Parathyroid adenoma (tissue), 2 donors: ENCODE data around the gene TMEM114.

ENCODE experiments used
- H2AFZ ChIP-seq: fragments of 300-600 bp; sonication (generic); one replicate; pipeline ENCODE4 v1.7.0; 2017; ENCODE audit warnings: antibody characterized with exemption, mild to moderate bottlenecking
- H3K27ac ChIP-seq: fragments of 300-600 bp; sonication (generic); one replicate; pipeline ENCODE4 v1.7.0; 2017
- H3K27me3 ChIP-seq: fragments of 300-600 bp; sonication (generic); one replicate; pipeline ENCODE4 v1.7.0; 2017; ENCODE audit warnings: low read length; ENCODE audit not compliant: control insufficient read depth, insufficient read depth
- H3K36me3 ChIP-seq: fragments of 300-600 bp; sonication (generic); one replicate; pipeline ENCODE4 v1.7.0; 2017; ENCODE audit warnings: low read length; ENCODE audit not compliant: control insufficient read depth, insufficient read depth
- H3K4me1 ChIP-seq: fragments of 300-600 bp; sonication (generic); one replicate; pipeline ENCODE4 v1.7.0; 2017; ENCODE audit warnings: control low read depth
- H3K4me2 ChIP-seq: fragments of 300-600 bp; sonication (generic); one replicate; pipeline ENCODE4 v1.7.0; 2017; ENCODE audit warnings: low read length
- H3K4me3 ChIP-seq: fragments of 300-600 bp; sonication (generic); one replicate; pipeline ENCODE4 v1.7.0; 2017; ENCODE audit warnings: low read depth, low read length
- H3K79me2 ChIP-seq: fragments of 300-600 bp; sonication (generic); one replicate; pipeline ENCODE4 v1.7.0; 2017; ENCODE audit warnings: control low read depth
- H3K9ac ChIP-seq: fragments of 300-600 bp; sonication (generic); one replicate; pipeline ENCODE4 v1.7.0; 2017; ENCODE audit warnings: mild to moderate bottlenecking
- H3K9me3 ChIP-seq: fragments of 300-600 bp; sonication (generic); one replicate; pipeline ENCODE4 v1.7.0; 2017; ENCODE audit warnings: low read length; ENCODE audit not compliant: control insufficient read depth
- TF ChIP-seq, protein P1 (sequence below): fragments of 300-600 bp; sonication (generic); IDR thresholded peaks from one replicate; pipeline ENCODE4 v1.7.0; 2017; ENCODE audit warnings: antibody characterized with exemption, mild to moderate bottlenecking
- donor health status: primary hyperparathyroidism.

Gene TMEM114

GRCh38 chr16:8585041-8585440 is 5.3 kb downstream of the TMEM114 start:
- no peak overlapping the region for H3K4me2 ChIP-seq
- no peak overlapping the region for H3K4me3 ChIP-seq
- H3K79me2 ChIP-seq: no peaks in the 10 kb centered on the region
- no peak overlapping the region for H3K9ac ChIP-seq
- H2AFZ ChIP-seq: no peak overlapping the region
- peaks cover 9% of the 10 kb centered on the region for H3K27me3 ChIP-seq
- H3K9me3 ChIP-seq: no peaks in the 10 kb centered on the region
- no peak overlapping the region for H3K27ac ChIP-seq
- TF ChIP-seq, protein P1, sequence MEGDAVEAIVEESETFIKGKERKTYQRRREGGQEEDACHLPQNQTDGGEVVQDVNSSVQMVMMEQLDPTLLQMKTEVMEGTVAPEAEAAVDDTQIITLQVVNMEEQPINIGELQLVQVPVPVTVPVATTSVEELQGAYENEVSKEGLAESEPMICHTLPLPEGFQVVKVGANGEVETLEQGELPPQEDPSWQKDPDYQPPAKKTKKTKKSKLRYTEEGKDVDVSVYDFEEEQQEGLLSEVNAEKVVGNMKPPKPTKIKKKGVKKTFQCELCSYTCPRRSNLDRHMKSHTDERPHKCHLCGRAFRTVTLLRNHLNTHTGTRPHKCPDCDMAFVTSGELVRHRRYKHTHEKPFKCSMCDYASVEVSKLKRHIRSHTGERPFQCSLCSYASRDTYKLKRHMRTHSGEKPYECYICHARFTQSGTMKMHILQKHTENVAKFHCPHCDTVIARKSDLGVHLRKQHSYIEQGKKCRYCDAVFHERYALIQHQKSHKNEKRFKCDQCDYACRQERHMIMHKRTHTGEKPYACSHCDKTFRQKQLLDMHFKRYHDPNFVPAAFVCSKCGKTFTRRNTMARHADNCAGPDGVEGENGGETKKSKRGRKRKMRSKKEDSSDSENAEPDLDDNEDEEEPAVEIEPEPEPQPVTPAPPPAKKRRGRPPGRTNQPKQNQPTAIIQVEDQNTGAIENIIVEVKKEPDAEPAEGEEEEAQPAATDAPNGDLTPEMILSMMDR: no peak
- no peaks in the 10 kb centered on the region for H3K36me3 ChIP-seq
- no peaks in the 10 kb centered on the region for H3K4me1 ChIP-seq

DNA sequence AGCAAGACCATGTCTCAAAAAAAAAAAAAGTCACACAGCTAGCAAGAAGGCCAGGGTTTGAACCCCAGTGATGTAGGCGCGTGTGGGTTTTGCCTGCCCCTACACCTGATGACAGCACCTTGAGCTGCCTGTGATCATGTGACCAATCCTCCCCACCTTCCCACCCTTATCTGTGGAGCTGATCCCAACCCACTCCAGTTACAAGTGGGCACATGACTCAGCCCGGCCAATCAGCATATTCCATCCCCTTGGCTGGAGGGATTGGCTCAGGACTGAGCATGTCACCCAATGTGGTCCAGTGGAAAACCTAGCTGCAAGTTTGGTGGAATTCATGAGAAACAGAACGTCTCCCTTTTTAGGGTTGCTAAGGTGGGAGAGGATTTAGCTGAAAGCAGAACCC is 6.6 kb downstream of the TMEM114 start:
- Histone ChIP-seq H3K4me1 (no peaks in the 10 kb centered on the region), H3K79me2 (no peaks in the 10 kb centered on the region), H3K36me3 (no peaks in the 10 kb centered on the region), H3K4me2 (no peak overlapping the region), H3K9me3 (no peaks in the 10 kb centered on the region), H3K27ac (no peak overlapping the region), H3K4me3 (no peak overlapping the region), H3K9ac (no peak overlapping the region), H3K27me3 (peaks cover 6% of the 10 kb centered on the region), H2AFZ (no peak overlapping the region)
- TF ChIP-seq, protein P1: no peak

- Histone ChIP-seq H3K9me3 (no peaks in the 10 kb centered on the region), H3K9ac (no peak overlapping the region), H3K36me3 (no peaks in the 10 kb centered on the region), H3K27ac (no peak overlapping the region), H2AFZ (no peak overlapping the region), H3K27me3 (peaks cover under 1% of the 10 kb centered on the region), H3K79me2 (no peaks in the 10 kb centered on the region), H3K4me1 (no peaks in the 10 kb centered on the region), H3K4me2 (no peak overlapping the region), H3K4me3 (no peak overlapping the region)
- TF ChIP-seq, protein P1: no peak
Measured at GRCh38 chr16:8583199-8583598, 7.1 kb downstream of the TMEM114 start.

DNA sequence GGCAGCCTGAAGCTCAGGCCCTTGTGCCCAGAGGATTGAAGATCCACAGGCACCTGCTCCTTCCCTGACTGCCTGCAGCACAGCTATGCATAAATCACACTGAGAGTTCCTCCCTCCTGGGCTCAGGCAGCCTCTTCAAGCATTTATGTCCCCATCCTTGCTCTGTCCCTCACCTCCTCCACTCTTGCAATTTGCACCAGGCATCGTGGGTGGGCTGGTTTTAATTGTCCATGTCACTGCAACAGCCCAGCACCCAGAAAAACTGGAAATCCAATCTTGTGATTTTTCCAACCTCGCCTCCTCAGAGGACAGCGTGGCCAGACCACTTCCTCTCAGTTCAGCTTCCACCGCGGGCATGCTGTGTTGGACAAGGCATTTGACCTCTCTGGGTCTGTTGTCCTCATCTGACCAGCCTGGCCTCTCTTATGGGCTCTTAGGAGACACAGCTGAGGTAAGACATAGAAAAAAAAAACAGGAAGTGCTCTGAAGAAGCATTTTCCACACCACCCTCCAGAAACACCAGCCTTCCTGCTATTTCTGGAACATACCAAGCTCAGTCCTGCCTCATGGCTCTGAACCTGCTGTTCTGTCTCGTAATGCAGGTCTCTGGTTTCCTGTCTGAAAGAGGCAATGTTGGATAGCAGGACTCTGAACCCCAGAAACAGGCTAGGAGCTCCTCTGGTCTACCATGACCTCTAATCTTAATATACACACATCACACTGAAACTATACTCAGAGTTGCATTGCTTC is 8.3 kb downstream of the TMEM114 start:
- Histone ChIP-seq H3K36me3 (no peaks in the 10 kb centered on the region), H3K79me2 (no peaks in the 10 kb centered on the region), H3K4me1 (no peaks in the 10 kb centered on the region), H3K27me3 (no peaks in the 10 kb centered on the region), H3K9ac (no peak overlapping the region), H3K27ac (no peak overlapping the region), H3K9me3 (no peaks in the 10 kb centered on the region), H2AFZ (no peak overlapping the region), H3K4me2 (no peak overlapping the region), H3K4me3 (no peak overlapping the region)
- TF ChIP-seq, protein P1: no peak

DNA sequence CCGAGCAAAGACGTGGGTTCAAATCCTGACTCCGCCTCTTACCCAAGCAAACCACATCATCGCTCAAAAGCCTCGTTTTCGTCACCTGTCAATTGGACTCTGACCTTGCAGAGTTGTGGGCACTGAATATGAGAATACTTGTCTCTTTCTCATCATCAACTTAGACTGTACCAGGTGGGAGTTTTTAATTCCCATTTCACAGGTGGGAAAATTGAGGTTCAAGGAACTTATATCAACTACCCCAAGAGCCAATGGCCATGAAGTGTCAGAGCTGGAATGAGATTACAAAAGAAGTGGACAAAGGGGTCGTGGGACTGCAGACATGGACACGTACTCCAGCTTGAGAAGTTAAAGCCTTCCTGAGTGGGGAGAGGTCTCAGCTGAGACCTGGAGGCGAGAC is 10.8 kb downstream of the TMEM114 start:
- Histone ChIP-seq H3K9ac (no peak overlapping the region), H3K36me3 (no peaks in the 10 kb centered on the region), H3K4me2 (no peak overlapping the region), H3K9me3 (no peaks in the 10 kb centered on the region), H3K27ac (no peak overlapping the region), H3K4me1 (no peaks in the 10 kb centered on the region), H3K4me3 (no peak overlapping the region), H2AFZ (no peak overlapping the region), H3K27me3 (no peaks in the 10 kb centered on the region), H3K79me2 (no peaks in the 10 kb centered on the region)
- TF ChIP-seq, protein P1: no peak
